ENCODE results near the gene KREMEN2.

Gene KREMEN2

DNA sequence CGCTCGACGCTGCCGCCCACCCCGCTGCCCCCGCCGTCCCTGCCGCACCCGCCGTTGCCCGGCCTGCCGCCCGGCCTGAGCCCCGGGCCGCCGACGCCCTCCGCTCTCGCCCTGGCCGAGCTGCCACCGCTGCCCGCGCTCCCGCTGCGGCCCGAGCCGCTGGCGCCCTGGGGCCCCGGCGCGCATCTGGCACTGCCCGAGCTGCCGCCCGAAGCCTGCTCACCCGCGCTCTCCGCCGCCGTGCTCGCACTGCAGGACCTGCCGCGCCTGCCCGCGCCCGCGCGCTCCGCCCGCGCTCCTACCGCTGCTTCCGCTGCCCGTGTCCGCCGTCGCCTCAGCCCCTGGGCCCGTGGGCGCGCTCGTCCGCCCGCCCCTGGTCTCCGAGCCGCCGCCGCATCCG lies 40.2 kb downstream of the KREMEN2 start:
- no peak for DNase-seq (ENCODE audit: low read depth)

DNA sequence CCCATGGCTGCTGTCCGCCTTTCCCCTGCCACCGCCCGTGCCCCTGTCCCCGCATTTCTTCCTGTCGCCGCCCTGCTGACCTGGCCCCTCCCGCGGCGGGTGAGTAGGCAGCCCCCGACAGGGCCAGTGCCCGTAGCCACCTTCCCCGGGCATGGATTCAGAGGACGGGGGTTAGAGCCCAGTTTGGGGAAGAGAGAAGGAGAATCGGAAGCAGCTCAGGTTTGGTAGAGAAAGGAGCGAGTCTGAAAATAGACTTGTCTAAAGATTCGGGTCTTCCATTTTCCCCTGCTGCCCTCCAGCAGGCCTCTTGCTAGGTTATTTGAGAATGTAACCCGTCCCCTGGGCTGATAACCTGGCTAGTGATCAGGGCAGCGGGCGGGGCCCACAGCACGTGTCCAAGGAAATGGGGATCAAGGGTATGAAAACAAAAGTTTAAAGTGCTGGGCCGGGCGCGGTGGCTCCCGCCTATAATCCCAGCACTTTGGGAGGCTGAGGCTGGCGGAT lies 40.8 kb downstream of the KREMEN2 start:
- no peak for DNase-seq (ENCODE audit: low read depth)

- DNase-seq (ENCODE audit: low read depth), result no peak
These were observed 43.2 kb downstream of the KREMEN2 start for GRCh38 chr16:3007059-3007956.

GRCh38 chr16:3007957-3008689 lies 44.0 kb downstream of the KREMEN2 start:
- no peak for DNase-seq (ENCODE audit: low read depth)

DNA sequence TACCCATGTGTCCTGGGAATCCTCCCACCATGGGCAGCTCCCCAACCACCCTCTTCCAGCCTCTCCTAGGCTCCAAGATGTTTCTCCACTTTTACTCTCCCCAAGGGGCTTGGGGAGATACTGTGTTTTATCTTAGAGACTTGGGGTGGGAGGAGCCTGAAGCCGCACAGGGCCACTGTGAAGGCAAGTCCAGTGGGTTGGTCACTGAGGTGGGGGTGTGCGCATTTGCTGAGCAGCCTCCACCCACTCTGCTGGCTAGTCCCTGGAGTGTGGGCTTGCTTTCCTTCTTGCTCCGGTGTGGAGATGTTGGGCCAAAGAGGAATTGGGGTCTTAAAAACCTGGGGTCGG lies 44.6 kb downstream of the KREMEN2 start:
- DNase-seq (ENCODE audit: low read depth), result no peak

DNA sequence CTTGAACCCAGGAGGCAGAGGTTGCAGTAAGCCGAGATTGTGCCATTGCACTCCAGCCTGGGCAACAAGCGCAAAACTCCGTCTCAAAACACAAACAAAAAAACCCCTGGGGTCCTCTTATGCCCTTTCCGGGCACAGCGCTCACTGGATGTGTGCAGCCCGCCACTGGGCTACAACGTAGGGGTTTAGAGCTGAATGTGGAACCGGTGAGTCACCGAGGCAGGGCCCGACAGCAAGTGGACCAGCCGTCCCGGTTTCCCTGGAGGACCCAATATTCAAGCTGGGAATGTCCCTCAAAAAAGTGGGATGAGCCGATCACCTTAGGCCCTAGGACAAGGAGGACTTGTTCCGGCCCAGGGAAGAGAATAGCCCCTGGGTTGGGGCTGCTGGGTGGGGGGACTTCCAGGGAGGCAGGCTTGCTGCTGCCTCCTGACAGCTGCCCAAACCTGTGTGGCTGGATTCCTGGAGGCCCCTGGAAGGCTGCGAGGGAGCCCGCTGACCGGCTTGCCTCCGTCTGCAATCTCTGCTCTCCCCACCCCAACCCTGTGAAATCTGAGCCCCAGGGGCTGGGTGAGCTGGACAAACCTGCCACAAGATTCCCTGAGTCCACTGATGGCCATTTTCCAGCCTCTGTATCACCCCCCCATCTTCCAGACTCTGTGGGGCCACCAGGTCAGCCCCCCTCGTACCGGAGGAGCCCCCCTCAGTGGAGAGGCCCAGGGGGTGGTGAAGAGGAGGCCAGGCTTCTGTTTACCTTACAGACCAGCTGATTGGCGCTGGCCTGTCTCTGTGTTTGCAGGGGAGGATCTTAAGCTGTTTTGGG lies 45.7 kb downstream of the KREMEN2 start:
- no peak for DNase-seq (ENCODE audit: low read depth)

- DNase-seq (ENCODE audit: low read depth), result no peak
These were observed 46.4 kb downstream of the KREMEN2 start for GRCh38 chr16:3010510-3010909.

DNA sequence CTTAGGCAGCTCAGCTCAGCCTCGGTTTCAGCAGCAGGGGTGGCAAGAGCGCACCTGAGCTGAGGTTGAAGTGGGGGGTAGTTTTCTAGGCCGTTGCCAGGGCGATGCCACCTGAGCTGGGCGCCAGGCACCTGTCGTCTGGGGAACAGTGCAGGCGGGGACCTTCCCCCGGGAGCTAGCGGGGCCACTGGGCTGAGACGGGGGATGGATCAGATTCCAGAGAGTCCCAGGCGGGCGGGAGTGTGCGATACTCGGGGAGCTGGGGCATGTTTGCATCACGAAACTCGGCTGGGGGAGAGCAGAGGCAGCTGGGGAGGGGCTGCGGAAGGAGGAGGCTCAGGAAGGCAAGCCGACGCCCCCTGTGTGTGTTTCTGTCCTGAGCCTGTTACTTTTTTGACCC lies 48.2 kb downstream of the KREMEN2 start:
- no peak for DNase-seq (ENCODE audit: low read depth)

DNA sequence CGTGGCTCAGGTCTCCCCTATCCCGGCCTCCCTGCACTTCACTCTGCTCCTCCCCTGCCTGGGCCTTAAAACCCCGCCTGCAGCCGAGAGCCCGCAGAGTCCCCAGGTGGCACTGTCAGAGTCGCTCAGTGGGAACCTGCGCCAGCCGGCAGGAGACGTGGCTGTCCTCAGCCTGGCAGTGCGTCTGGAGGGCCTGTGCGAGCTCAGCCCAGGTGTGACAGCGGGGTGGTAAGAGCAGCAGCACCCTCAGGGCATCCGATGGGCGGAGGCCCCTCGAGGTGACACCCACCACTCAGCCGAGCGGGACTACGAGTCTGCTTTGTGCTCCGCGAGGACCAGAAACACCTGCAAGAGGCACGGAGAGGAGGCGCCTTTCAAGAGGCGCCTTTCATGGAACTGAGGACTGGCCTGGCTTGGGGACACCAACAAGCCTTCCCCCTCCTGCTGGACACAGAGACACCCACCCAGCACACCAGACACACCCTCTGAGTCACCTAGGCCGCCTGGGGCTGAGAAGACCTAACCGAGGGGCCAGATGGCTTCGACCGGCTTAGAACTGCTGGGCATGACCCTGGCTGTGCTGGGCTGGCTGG lies 48.8 kb downstream of the KREMEN2 start, which contains the start of gene CLDN9:
Gene CLDN9, plus strand, starts transcription at position 96 of the 593 bp plus-strand sequence. Its CDS starts 440 bp downstream, at position 536.
- no peak for DNase-seq (ENCODE audit: low read depth)

DNA sequence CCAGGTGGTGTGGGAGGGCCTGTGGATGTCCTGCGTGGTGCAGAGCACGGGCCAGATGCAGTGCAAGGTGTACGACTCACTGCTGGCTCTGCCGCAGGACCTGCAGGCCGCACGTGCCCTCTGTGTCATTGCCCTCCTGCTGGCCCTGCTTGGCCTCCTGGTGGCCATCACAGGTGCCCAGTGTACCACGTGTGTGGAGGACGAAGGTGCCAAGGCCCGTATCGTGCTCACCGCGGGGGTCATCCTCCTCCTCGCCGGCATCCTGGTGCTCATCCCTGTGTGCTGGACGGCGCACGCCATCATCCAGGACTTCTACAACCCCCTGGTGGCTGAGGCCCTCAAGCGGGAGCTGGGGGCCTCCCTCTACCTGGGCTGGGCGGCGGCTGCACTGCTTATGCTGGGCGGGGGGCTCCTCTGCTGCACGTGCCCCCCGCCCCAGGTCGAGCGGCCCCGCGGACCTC lies 49.4 kb downstream of the KREMEN2 start:
- DNase-seq (ENCODE audit: low read depth), result no peak

DNA sequence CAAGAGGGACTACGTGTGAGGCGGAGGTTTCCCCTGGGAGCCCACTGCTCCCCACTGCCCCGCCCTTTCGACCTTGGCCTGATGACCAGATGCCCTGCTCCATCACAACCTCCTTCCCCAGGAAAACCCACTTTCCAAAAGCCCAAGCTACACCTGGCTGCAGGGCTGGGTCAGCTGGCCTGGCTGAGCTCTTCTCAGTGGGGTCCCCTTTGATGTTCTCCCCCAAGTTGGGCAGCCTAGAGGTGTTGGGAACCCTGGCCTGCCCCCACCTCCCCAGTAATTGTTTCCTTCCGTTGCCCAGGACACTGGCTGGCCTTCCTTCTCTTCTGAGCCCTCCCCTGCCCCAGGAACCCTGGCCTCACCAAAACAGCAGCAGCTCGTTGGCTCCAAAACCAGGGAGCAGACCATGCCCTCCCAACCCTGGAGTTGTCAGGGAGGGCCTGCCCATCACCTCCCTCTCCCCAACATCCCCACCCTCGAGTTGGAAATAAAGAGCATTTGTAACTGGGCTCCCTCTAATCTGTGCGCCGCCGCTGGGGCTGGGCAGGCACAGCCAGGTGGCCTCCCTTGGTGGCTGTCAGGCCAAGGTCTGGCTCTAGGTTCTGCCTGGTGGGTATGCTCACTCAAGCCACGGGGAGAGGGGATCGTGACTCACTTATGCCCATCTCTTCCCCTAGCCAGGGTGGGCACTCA lies 50.1 kb downstream of the KREMEN2 start:
- no peak for DNase-seq (ENCODE audit: low read depth)

DNA sequence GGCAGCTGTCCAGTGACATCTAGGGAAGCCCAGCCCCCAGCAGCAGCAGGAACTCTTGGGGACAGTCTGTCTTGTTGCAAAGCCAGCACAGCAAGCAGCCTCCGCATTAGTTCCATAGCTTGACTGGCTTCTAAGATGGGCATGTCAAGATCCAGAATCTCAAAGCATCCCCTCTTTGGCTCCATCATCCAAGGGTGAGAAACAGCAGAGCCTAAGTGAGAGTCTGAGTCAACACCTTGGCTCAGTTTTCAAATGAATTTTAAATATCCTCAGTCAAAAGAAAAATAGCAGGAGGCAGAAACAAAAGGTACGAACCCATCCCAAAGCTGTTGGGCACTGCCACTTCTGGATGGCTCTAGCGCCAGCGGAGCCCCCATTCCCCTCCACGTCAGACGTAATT lies 50.9 kb downstream of the KREMEN2 start:
- DNase-seq (ENCODE audit: low read depth), result no peak

DNA sequence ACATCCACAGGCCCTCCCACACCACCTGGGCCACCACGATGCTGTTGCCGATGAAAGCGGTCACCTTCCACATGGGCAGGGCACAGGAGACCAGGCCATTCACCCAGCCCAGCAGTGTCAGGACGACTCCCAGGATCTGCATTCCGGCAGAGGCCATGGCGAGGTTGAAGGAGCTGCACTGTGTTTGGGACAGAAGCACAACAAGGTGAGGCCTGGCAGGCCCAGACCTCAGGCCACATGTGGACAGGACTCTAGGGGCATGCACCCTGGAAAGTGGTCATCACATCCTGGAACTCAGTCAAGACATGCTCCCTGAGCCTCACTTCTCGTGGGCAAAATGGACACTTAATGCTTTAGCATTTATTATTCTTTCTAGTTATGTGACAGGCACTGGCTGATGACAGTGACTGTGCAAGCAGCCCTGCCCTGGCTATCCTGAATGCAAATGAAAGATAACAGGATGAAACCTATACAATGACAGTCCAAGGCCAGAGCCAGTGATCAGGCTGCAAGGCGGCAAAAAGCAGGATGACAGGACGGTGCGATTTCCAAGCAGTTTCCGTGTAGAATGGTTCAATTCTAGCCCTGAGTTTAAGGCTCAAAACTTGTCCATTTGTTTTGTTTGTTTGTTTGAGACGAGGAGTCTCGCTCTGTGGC lies 51.9 kb downstream of the KREMEN2 start:
- no peak for DNase-seq (ENCODE audit: low read depth)

GRCh38 chr16:3017344-3017743 lies 53.3 kb downstream of the KREMEN2 start:
- DNase-seq (ENCODE audit: low read depth), result no peak
